ENCODE measurements around the gene CCDC116. TPM values are rescaled to one million over a fixed set of nuclear protein-coding genes. Genes with fewer than 3 reads are reported as not detected.
"Not testable (repeated sequence)": the region's sequence is repeated elsewhere in the genome, so short reads cannot be mapped to it uniquely, and the experiment has no call there.

The CCDC116 gene
- total RNA-seq, 1 donor from 2014 or later = 0.17 TPM

DNA sequence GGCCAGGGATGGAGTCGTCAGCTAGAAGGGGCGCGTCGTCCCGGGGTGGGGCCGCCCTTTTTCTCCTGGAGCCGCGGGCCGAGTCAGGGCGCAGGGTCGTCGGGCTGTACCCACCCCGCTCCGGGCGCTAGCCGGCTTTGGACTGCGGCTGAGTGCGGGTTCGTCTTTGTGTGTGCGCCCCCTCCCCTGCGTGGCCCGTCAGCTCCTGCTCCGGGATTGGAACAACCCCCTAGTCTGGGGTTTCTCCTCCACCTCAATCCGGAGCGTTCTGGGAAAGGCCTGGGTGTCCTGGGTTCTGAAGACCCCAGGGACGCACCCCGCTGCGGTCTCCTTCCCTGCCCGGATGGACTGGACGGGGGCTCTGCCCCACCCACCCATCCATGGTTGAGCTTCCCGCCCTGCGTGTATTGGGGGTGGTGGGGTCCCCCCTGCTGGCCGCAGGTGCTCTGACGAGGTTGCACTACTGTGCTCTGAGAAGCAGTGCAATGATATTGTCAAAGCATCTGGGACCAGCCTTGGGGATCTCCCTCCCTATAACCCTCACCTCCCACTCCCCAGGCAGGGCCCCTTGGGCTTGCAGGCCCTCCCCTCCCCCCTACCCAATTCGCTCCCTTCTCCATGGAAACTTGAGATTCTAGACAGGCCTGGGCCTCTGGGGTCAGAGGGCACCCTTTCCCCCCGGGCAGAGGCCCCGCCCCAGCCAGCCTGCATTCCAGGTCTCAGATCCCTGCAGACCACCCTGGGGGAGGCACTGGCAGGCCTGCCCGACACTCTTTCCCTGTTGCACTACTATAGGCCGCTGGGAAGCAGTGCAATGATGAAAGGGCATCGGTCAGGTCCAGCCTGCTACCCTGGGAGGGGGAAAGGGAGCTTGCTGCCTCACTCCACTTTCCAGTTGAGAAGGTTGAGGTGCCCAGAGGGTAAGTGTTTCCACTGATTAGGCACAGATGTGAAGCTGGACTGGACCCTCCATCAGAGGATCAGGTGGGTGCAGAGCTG lies 20.3 kb downstream of the CCDC116 start:
- DNase-seq = no peak

DNA sequence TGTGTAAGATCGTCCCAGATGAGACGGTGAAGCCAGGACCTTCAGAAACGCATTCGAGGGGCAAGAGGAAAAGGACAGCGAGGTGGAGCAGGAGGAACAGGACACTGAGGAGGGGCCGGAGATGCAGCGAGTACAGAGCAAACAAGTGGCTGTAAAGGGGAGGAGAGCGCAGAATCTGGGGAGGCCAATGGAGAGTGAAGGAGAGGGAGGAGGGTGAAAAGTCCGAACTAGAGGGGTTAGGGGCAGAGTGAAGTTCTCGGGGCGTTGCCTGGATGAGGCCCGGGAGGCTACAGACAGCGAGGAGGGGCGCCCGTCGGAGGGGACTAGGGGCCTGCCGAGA lies 24.4 kb downstream of the CCDC116 start:
- DNase-seq = no peak

DNA sequence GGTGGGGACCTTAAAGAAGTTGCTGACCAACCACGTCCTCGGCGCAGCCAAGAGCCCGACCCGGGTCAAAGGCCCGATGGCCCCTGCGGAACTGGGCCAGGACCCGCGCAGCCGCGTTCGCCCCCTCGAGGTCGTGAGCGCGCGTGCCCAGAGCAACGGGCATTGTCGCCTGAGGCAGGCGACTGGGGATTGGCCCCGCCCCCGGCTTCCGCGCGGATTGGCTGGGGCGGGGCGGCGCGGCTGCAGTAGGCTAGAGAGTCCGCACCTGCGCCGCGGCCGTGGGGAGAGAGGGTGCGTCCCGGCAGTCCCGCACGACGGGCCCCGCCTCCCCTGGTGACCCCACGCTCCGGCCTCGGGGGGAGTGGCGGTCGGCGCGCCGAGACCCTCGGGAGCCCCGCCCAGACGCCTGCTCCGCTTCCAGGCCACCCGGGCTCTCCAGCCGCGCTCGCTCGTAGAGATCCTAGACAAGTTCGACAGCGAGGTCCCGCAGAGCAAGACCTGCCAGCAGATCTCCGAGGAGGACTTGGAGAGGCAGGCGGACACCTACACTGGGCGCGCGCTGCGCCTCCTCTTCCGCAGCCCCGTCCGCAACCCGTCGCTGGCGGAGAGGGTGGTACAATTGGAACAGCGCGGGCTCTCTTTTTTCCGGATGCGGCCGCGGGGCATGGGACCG lies 24.9 kb downstream of the CCDC116 start:
- DNase-seq = peak; percentile 61

DNA sequence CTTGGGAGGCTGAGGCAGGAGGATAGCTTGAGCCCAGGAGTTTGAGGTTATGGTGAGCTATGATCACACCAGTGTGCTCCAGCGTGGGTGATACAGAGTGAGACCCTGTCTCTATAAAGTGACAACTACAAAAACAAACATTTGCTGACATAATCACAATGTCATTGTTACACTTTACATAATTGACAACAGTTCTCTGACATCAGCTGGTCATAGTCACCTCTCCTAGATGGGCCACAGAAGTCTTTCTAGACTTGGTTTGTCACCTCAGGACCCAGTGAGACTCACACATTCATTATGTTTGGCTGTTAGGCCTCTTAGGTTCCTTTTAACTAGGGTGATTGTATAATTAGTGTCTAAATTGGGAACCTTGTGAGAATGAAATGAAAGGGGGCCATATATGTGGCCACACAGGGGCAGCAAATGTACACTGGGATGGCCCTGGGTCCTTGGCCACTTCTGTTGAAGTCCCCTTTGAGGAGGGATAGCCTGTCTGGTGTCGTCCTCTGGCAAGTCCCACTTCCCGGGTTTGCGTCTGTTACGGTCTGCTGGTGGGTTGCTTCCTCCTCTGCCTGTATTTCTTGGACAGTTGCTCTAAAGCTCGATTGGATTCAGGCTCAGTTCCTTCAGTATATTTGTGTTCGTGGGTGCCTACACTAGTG lies 27.4 kb downstream of the CCDC116 start:
- DNase-seq = no peak

DNA sequence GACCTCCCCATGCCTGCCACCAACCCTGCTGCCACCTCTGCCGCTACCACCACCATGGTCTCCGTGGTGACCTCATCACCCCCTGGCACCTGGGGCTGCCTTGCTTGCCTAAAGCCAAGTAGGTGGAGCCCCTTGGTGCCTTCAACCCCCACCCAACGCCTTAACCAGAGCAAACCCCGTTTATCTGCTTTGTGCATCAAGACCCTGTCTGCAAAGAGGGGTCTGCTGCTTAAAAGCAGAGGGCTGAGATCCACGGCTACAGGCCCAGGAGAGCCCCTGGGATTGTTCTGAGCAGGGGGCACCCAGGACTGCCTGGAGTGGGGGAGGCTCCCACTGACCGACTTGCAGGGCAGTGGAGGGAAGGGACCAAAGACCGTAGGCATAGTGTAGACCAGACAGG lies 28.3 kb downstream of the CCDC116 start:
- DNase-seq = no peak

DNA sequence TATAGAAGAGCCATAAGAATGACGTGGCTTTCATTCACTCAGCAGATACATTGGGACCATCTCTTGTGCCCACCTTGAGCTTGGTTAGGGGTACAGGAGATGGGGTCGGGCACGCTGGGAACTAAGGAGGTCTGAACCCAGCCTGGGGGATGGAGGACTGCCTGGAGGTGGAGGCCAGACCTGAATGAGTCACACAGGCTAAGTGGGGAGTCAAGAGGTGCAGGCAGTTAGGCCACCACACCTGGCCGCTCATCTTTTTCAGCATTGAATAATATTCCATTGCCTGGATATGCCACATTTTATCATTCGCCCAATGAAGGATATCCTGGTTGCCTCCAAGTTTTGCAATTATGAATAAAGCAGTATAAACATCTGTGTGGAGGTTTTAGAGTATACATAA lies 29.4 kb downstream of the CCDC116 start:
- no peak for DNase-seq

DNA sequence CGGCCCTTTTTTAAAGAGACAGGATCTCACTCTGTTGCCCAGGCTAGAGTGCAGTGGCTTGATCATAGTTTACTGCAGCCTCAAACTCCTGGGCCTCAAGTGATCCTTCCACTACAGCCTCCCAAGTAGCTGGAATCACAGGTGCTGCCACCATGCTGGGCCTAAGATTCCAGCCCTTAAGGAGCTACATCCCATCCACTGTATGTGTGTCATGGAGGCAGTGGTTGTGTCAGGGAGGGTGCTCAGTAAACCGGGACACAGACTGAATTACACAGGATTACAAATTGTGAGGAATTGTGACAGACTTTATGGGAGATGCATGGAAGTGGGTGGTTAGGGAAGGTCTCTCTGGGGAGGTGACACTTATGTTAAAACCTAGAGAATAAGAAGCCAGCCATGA lies 31.2 kb downstream of the CCDC116 start:
- DNase-seq = no peak

DNA sequence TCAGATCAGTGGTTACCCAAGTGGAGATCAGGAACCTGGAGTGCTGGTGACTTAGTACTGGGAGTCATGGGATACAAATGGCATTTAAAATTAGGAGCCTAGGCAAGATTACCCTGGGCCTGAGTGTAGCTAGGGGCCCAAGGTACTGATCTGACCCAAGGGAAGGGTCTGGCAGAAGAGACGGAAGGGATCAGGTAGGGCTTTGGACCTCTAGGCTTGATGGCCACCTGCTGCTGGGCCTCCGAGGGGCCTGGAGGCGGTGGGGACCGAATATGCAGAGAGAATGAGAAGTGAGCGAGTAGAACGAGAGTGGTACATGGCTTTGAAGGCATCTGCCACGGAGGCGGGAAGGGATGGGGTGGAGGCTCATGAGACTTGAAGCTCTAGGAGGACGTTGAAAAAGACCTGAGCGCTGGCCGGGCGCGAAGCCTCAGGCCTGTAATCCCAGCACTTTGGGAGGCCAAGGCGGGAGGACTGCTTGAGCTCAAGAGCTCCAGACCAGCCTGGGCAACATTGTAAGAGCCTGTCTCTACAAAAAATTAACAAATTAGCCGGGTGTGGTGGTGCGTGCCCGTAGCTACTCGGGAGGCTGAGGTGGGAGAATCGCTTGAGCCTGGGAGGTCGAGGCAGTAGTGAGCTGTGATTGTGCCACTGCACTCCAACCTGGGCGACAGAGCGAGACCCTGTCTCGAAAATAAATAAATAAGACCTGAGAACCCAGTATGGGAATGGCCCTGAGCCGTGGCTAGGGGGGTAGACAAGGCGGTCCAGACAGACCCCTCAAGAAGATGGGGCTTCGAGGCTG lies 32.7 kb downstream of the CCDC116 start:
- no peak for DNase-seq

DNA sequence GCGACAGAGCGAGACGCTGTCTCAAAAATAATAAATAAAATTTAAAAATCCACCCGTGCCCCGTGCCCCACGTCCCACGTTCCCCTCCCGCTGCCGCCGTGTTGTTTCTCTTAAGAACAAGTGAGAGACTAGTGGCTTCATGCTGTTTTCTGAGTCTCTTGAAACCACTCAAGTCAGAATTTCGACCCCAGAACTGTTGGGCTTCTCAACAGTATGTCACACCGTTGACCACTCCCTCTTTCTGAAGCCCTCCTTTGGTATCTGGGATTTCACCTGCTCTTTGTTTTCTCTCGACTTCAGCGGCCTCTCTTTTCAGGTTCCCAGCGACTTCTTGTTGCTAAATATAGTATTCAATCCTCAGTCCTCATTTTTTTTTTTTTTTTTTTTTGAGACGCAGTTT lies 34.2 kb downstream of the CCDC116 start:
- DNase-seq = no peak

DNA sequence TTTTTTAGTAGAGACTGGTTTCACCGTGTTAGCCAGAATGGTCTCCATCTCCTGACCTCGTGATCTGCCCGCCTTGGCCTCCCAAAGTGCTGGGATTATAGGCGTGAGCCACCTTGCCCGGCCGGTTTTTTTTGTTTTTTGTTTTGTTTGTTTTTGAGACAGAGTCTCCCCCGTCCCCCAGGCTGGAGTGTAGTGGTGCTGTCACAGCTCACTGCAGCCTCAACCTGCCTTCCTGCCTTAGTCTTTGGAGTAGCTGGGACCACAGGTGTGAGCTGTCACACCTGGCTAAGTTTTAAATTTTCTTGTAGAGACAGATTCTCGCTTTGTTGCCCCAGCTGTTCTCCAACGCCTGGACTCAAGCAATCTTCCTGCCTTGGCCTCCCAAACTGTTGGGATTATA lies 36.5 kb downstream of the CCDC116 start:
- no peak for DNase-seq

DNA sequence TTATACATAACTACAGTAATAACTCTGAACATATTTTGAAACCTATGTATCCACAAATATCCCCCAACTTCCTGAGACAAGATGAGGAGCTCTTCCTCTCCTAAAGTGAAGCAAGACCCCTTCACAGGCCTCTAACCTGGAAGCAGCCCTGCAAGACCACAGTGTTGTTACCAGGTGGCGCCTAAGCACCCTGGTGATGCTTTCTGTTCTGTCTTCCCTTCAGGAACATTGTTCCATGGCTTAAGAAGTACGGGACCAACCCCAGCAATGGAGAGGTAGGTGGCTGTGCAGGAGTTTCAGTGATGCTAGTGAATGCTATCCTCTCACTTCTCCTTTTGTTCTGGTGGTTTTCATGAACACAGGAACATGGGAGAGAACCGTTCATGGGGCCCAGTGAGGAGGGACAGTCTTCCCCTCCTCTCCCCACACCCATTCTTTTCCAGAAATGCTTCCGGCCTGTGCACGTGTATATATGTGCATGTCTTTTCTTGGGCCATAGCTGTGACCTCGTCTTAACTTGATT lies 39.6 kb downstream of the CCDC116 start:
- no peak for DNase-seq

DNA sequence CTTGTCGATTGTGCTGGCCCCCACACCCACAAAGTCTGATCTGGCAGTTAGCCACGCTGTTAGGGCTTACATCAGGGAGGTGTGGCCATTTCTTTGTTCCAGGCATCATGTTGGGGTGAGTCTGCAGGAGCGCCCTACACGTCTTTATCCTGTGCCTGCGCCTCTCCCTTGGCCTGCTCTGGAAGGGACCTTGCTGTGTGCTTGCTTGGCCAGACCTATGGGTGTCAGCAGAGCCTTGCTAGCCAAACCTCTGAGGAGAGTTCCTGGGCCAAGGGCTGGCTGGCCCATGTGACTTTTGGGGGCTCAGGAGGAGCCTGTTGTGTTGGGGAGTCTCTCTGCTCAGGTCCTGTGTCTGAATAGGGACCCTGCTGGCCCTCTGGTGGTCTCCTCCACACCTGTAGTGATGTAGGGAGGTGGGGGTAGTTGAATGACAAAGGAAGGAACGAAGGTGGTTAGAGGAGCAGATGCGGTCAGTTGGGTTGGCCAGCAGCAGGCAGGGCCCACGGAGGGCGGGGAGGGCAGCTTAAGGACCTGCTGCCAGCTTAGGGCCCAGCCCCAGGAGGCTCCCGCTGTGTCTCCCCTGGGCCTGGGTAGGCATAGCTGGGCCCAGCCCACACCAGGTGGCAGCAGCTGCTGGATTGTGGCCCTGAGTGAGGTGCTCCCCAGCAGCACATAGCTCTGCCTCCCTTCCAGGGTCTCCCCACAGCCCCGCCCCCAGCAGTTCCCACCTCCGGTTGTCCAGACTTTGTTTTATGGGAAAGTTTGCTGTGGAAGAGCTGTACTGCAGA lies 41.2 kb downstream of the CCDC116 start:
- DNase-seq = no peak

DNA sequence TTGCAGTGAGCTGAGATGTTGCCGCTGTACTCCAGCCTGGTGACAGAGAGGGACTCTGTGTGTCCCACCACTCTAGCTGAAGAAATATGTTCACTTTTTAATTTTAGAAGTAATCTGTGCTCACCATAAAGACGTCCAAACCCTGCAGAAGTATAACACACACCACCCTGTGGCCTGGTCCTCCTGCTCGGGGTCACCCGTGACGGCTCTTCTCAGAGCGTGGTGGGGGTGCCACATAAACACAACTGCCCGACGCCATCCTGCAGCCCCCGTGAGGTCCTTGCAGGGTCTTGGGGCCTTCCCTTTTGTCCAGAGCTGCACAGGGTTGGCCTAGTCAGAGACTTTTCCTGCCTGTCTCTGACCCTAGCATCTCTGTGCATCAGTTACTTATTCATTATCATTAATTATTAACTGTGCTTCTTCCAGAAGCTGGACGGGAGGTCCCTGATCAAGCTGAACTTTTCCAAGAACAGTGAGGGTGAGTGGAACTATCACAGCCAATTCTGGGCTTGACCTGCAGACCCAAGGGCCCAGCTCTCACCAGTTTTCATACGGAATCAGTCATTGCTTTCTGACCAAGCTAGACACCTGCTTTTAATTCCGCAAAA lies 42.2 kb downstream of the CCDC116 start:
- DNase-seq = no peak

DNA sequence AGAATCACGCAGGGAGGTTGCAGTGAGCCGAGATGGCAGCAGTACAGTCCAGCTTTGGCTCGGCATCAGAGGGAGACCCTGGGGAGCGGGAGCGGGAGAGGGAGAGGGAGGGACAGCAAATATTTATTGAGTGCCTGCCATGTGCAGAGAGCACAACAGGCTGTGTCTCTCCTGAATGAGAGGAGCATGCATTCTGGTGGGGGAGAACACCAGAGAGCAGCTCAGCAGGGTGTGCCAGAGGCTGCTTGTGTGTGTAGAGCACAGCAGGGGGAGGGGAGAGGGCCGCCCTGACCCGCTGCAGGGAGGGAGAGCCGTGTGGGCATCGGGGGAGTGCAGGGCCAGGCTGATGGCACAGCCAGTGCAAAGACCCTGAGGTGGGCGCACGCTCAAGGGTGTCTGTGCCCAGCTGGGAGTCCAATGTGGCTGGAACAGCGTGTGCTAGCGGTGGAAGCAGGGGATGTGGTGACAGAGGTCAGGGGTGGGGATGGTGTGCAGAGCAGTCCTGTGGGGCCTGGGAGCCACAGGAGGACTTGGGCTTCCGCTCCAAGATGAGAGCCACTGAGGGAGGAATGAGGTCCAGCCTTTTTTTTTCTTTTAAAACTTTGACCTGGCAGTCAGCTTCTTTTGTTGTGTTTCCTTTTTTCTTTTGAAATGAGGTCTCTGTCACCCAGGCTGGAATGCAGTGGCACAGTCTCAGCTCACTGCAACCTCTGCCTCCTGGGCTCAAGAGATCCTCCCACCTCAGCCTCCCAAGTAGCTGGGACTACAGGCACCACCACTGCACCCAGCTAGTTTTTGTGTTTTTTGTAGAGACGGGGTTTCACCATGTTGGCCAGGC lies 45.3 kb downstream of the CCDC116 start:
- no peak for DNase-seq

DNA sequence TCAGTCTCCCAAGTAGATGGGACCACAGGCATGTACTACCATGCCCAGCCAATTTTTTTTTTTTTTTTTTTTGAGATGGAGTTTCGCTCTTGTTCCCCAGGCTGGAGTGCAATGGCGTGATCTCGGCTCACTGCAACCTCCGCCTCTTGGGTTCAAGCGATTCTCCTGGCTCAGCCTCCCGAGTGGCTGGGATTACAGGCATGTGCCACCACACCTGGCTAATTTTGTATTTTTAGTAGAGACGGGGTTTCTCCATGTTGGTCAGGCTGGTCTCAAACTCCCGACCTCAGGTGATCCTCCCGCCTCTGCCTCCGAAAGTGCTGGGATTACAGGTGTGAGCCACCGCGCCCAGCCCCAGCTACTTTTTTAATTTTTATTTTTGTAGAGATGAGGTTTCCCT lies 46.3 kb downstream of the CCDC116 start:
- DNase-seq = not testable (repeated sequence)

DNA sequence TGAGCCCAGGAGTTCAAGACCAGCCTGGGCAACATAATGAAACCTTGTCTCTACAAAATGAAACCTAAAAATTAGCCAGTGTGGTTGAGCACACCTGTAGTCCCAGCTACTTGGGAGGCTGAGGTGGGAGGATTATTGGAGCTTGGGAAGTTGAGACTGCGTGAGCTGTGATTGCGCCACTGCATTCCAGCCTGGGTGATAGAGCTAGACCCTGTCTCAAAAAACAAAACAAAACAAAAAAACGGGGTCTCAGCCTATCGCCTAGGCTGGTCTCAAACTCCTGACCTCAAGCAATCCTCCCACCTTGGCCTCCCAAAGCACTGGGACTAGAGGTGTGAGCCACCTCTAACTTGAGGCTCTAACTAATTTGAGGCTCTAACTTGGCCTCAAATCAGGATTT lies 46.8 kb downstream of the CCDC116 start:
- no peak for DNase-seq

DNA sequence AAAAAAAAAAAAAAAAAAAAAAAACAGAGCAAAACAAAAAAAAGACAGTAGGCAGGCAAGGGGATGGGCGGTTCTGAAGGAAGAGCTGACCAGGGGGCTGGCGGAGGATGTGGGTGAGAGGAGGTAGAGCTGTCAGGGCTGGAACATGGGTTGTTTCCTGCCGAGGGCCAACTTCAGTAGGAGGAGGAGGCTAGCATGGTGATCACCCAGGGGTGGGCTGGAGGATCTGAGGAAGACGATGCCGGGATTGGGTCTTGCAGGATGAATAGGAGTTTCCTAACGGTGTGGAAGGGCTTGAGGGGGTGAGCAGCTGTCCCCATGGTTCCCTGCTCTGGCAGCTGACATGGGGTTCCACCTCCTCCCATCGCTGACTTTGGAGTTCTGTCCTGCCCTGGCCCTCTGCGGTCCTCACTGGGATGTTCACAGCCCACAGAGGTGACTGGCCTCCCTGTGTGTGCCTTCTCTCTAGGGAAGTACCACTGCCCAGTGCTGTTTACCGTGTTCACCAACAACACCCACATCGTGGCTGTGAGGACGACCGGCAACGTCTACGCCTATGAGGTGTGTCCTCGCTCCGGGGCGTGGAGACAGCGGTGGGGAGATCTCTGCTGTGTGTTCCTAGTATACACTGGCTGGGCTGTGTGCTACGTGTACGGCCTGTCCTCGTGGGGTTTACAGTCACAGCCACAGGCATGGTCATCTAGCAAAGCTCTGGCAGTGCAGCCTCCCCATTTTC lies 48.4 kb downstream of the CCDC116 start:
- DNase-seq = no peak

DNA sequence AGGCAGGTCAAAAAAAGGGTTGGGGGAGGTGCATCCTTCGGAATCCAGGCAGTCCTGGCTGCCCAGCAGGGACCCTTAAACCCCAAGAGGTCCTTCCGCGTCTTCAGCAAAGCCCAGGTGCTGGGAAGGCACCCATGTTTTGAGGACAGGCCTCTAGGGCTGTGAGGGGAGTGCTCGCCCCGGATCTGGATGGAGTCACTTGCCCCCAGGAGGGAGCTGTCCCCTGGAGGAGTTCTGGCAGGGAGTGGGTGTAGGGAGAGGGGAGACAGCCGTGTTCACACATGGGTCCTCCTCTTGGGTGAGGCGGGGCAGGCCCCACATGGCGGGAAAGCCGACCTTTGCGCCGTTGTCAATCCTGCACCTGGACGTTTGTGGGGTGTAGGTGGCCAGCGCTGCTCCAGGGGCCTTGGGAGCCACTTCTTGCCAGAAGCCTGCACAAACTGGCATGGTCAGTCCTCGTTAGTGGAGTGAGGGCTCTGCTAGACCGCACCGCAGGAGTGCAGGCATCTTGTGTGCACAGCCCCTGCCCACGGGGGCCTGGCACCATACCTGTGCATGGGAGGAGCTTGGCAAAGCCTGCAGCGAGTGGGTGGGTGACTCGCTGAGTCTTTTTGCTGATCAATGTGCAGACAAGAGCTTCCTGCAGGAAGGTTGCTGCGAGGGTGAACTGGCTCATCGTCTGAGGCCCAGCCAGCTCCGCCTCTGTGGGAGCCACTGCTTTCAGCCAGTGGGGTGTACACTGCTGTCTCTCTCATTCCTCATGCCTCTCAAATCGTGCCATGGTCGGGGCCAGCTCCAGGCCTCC lies 49.2 kb downstream of the CCDC116 start:
- DNase-seq = no peak

All from dermis blood vessel endothelial cell (primary cell).